ENCODE data around the gene DHFR2. TPM values are rescaled to one million over a fixed set of nuclear protein-coding genes. Genes with fewer than 3 reads are reported as not detected.
"Not testable (repeated sequence)": the region's sequence is repeated elsewhere in the genome, so short reads cannot be mapped to it uniquely, and the experiment has no call there.

DHFR2 gene
- total RNA-seq, 4 donors from 2014 or later, result 1.2 to 2.1 (median 1.4) TPM

DNA sequence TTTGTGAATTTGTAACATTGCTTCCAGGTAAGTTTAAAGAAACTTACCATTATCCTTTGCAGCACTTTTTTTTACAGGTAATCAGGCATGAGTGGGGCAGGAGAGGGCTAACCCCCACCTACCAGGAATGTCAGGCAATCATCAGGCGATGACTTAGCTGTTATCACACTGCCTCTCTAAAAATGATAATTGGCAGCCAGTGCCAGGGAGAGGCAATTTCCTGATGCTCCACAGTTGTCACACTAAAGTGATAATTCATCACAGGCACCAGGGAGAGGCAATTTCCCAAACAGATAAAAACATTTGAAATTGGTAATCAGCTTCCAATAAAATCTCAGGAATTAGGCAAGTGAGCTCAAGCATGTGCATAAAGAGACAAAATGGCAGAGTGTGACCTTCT lies 26.4 kb upstream of the DHFR2 start:
- no peaks in the 10 kb centered on the region for H3K27me3 ChIP-seq
- DNase-seq (no peak), ATAC-seq (no peak)
- H3K4me1 ChIP-seq, result no peaks in the 10 kb centered on the region
- H3K27ac ChIP-seq, result no peak overlapping the region
- intact Hi-C loops (cut with DNase I; ENCODE audit: low total_unique reads), result no loop called here
- in situ Hi-C loops (cut with MboI; ENCODE audit: low sequenced_read_pairs in 4 of 4), result no loop called here
- peaks cover 0 to 6% of the 10 kb centered on the region in 2 donors for H3K36me3 ChIP-seq
- H3K4me3 ChIP-seq, result no peak overlapping the region
- no peaks in the 10 kb centered on the region for H3K9me3 ChIP-seq
- TF ChIP-seq, protein P1, sequence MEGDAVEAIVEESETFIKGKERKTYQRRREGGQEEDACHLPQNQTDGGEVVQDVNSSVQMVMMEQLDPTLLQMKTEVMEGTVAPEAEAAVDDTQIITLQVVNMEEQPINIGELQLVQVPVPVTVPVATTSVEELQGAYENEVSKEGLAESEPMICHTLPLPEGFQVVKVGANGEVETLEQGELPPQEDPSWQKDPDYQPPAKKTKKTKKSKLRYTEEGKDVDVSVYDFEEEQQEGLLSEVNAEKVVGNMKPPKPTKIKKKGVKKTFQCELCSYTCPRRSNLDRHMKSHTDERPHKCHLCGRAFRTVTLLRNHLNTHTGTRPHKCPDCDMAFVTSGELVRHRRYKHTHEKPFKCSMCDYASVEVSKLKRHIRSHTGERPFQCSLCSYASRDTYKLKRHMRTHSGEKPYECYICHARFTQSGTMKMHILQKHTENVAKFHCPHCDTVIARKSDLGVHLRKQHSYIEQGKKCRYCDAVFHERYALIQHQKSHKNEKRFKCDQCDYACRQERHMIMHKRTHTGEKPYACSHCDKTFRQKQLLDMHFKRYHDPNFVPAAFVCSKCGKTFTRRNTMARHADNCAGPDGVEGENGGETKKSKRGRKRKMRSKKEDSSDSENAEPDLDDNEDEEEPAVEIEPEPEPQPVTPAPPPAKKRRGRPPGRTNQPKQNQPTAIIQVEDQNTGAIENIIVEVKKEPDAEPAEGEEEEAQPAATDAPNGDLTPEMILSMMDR (IDR thresholded peaks at IDR 0.05 in 4 of 5, conservative IDR thresholded peaks at IDR 0.05 in 1 of 5), result no peak
- TF ChIP-seq POLR2A (IDR thresholded peaks at IDR 0.05), result no peak

DNA sequence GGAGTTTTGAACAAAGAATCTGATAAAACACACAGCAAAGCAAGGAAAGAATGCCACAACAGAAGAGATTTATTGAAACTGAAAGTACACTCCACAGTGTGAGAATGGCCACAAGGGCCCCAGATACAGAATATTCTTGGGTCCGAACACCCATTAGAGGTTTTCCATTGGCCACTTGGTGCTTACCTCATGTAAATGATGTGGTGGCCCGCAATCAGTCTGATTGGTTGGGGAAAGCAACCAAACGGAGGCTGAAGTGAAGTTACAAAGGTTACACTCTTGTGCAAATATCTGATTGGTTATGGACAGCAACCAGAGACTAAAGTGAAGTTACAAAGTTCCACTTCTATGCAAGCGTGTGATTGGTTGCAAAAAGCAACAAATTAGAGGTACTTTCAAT lies 20.5 kb upstream of the DHFR2 start:
- no peaks in the 10 kb centered on the region for H3K9me3 ChIP-seq
- H3K27ac ChIP-seq, result no peak overlapping the region
- intact Hi-C loops (cut with DNase I; ENCODE audit: low total_unique reads), result no loop called here
- no peak for DNase-seq
- H3K4me3 ChIP-seq, result no peak overlapping the region
- H3K36me3 ChIP-seq, result peaks cover 0 to 6% of the 10 kb centered on the region in 2 donors
- TF ChIP-seq, protein P1 (IDR thresholded peaks at IDR 0.05 in 4 of 5, conservative IDR thresholded peaks at IDR 0.05 in 1 of 5), result no peak
- no peak for TF ChIP-seq POLR2A (IDR thresholded peaks at IDR 0.05)
- H3K27me3 ChIP-seq, result no peaks in the 10 kb centered on the region
- in situ Hi-C loops (cut with MboI; ENCODE audit: low sequenced_read_pairs in 4 of 4), result no loop called here
- no peaks in the 10 kb centered on the region for H3K4me1 ChIP-seq
- ATAC-seq, result no peak

DNA sequence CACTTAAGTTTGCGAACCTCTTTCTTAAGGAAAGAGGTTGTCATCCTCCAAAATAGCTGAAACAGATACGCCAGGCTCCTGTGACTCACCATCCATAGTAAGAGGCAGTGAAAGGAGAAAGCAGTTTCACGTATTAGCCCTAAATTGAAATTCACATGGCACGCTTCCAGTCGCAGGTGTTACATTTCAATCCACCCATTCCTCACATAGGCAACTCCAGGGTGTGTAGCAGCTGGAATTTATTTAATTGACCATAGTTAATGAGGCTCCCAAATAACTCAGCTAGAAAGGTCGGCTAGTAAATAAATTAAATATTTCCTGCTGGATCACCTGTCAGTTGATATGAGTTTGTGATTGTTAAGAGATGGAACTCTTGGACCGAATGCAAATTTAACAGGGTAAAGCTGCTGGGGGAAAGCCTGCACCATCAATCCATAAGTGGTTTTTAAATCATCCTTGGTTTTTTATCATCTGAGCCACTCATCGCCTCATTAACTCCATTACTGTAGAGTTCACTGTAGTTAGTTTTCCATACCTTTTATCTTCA lies 19.7 kb upstream of the DHFR2 start:
- H3K9me3 ChIP-seq, result no peaks in the 10 kb centered on the region
- DNase-seq (no peak), ATAC-seq (no peak)
- no peaks in the 10 kb centered on the region for H3K4me1 ChIP-seq
- no peak overlapping the region for H3K27ac ChIP-seq
- H3K4me3 ChIP-seq, result no peak overlapping the region
- intact Hi-C loops (cut with DNase I; ENCODE audit: low total_unique reads) (no loop called here), in situ Hi-C loops (cut with MboI; ENCODE audit: low sequenced_read_pairs in 4 of 4) (no loop called here)
- H3K27me3 ChIP-seq, result no peaks in the 10 kb centered on the region
- peaks cover 0 to 6% of the 10 kb centered on the region in 2 donors for H3K36me3 ChIP-seq
- TF ChIP-seq, protein P1 (IDR thresholded peaks at IDR 0.05 in 4 of 5, conservative IDR thresholded peaks at IDR 0.05 in 1 of 5), result no peak
- TF ChIP-seq POLR2A (IDR thresholded peaks at IDR 0.05), result no peak

DNA sequence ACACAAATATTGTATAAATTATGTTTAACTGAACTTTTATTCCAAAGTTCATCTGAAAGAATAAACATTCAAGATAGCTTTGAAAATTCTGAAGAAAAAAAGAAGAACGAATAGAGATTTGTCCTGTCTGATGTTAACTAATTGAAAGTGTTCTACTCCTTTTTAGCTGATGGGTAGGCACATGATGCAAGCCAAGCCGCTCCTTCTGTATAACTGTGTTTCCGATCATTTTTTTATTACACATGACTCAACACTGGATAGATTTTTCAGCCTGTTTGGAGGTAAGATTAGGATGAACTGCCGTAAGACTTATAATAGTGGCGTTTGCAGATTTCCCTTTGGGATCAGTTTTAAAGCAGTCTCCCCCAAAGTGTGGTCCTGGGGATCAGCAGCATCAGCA lies 19.2 kb upstream of the DHFR2 start:
- no peak overlapping the region for H3K4me3 ChIP-seq
- H3K9me3 ChIP-seq, result no peaks in the 10 kb centered on the region
- no peaks in the 10 kb centered on the region for H3K27me3 ChIP-seq
- H3K27ac ChIP-seq, result no peak overlapping the region
- ATAC-seq (no peak), DNase-seq (no peak)
- intact Hi-C loops (cut with DNase I; ENCODE audit: low total_unique reads) (no loop called here), in situ Hi-C loops (cut with MboI; ENCODE audit: low sequenced_read_pairs in 4 of 4) (no loop called here)
- H3K4me1 ChIP-seq, result no peaks in the 10 kb centered on the region
- H3K36me3 ChIP-seq, result peaks cover 0 to 7% of the 10 kb centered on the region in 2 donors
- TF ChIP-seq, protein P1 (IDR thresholded peaks at IDR 0.05 in 4 of 5, conservative IDR thresholded peaks at IDR 0.05 in 1 of 5), result no peak
- no peak for TF ChIP-seq POLR2A (IDR thresholded peaks at IDR 0.05)

DNA sequence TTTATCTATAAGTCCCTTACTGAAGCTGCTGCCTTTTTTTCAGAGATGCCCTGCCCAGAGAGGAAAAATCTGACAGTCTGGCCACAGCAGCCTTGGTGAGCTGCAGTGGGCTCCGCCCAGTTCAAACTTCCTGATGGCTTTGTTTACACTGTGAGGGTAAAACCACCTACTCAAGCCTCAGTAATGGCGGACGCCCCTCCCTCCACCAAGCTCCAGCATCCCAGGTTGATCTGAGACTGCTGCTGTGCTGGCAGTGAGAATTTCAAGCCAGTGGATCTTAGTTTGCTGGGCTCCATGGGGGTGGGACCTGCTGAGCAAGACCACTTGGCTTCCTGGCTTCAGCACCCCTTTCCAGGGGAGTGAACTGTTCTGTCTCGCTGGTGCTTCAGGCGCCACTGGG lies 17.8 kb upstream of the DHFR2 start:
- in situ Hi-C loops (cut with MboI; ENCODE audit: low sequenced_read_pairs in 4 of 4); H3K27ac ChIP-seq; H3K27me3 ChIP-seq; ATAC-seq; intact Hi-C loops (cut with DNase I; ENCODE audit: low total_unique reads); DNase-seq; H3K9me3 ChIP-seq; H3K4me1 ChIP-seq; H3K4me3 ChIP-seq: not testable (repeated sequence)
- H3K36me3 ChIP-seq, result peaks cover 0 to 10% of the 10 kb centered on the region in 2 donors

All from gastrocnemius medialis (tissue), 4 donors.